Omental fat pad (tissue), 4 donors: ENCODE data around the gene NT5C2. TPM values are rescaled to one million over a fixed set of nuclear protein-coding genes. Genes with fewer than 3 reads are reported as not detected.

Source experiments
- ATAC-seq: fragments of 150-250 bp; one replicate; pipeline ENCODE4 v1.9.1; 2016; ENCODE audit warnings: mild to moderate bottlenecking, moderate library complexity; ENCODE audit not compliant: low FRiP score
- DNase-seq: peaks from one replicate; pipeline ENCODE4 v3.0.0-alpha.2; 2019; ENCODE audit warnings: low spot score
- total RNA-seq, 4 donors: library from RNA; depleted of rRNA; stranded (reverse); fragments of >200 nt; gene quantifications; one replicate each; pipeline ENCODE4 v1.1.0, GENCODE V29; 2016
- TF ChIP-seq, protein P1 (sequence below), 3 donors: fragments of 450-650 bp; IDR thresholded peaks; one replicate each; pipeline ENCODE4 v1.5.1; 2016 to 2017; ENCODE audit warnings: antibody characterized with exemption in 3 of 3, mild to moderate bottlenecking in 3 of 3, moderate library complexity in 2 of 3

The NT5C2 gene
- 10 to 100 TPM; 46.9 to 94.6 (median 62.8) TPM for total RNA-seq

DNA sequence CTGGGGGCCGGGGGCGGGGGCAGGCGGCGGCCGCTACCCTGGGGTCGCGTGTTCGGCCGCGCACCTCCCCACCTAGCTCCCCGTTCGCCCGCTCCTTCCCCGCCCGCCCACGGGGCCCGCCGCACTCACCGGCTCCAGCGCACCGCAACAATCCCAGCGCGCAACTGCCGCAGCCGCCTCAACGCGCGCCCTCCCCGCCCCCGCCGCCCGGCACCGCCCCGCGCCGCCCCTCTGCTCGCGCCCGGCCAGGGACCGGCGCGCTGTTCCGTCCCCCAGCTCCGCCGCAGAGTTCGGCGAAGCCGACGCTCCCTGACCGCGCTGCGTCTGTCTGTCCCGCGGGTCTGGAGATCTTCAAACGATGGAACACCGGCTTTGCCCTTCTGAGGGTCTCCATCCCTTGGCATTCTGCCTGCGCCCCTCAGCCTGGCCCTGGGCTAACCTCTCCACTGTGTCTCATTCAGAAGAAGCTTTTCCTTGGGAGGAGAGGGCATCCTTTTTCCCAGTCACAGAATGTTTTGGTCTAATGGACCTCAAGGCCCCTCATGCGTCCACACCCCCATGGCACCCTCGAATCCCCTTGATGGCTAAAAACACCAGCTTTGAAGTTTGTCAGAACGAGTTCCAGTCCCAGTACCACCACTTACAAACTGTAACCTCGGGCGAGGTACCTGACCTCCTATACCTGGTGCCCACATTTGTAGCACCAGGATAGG, at the start of gene NT5C2:
NT5C2 (minus strand) TSS at position 166 of the 713 bp plus-strand sequence. CDS start 18,314 bp downstream, outside the sequence.
- DNase-seq (peak; percentile 45), ATAC-seq (peak; percentile 86)
- TF ChIP-seq, protein P1, sequence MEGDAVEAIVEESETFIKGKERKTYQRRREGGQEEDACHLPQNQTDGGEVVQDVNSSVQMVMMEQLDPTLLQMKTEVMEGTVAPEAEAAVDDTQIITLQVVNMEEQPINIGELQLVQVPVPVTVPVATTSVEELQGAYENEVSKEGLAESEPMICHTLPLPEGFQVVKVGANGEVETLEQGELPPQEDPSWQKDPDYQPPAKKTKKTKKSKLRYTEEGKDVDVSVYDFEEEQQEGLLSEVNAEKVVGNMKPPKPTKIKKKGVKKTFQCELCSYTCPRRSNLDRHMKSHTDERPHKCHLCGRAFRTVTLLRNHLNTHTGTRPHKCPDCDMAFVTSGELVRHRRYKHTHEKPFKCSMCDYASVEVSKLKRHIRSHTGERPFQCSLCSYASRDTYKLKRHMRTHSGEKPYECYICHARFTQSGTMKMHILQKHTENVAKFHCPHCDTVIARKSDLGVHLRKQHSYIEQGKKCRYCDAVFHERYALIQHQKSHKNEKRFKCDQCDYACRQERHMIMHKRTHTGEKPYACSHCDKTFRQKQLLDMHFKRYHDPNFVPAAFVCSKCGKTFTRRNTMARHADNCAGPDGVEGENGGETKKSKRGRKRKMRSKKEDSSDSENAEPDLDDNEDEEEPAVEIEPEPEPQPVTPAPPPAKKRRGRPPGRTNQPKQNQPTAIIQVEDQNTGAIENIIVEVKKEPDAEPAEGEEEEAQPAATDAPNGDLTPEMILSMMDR (IDR thresholded peaks at IDR 0.05): no peak

DNA sequence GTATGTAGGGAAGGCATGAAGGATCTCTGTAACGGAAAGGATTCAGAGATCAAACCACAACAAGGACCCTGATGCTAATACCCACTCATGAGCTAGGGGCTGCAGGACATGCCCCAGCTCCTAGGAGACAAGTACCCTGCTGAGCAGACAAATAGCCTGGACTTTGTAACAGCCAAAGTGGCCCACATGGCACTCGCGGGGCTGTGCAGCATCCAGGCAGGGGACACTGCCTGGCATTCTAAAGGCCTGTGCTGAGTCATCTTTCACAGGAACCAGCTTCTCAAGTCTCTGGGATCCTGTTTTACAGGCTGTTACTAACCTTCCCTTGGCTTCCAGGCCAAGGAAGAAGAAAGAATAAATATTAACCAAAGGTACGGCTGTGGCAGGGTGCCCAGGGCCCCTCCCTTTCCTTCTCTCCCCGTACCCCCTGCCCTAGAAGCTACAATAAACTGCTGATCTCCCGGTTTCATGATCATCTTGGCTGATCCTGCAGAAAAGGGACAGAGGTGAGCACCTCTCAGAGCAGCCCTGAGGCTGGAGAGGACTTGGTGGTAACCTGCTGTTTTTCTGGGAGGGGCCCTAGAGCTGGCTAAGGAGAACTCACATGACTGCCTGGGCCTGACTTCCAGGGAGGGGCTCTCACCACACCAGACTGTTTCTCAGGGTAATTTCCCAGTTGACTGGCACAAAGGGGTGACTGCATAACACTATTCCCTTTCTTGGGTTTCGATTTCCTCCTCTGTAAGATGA, 48.4 kb upstream of the NT5C2 start:
- ATAC-seq (no peak), DNase-seq (no peak)
- TF ChIP-seq, protein P1 (IDR thresholded peaks at IDR 0.05): no peak

DNA sequence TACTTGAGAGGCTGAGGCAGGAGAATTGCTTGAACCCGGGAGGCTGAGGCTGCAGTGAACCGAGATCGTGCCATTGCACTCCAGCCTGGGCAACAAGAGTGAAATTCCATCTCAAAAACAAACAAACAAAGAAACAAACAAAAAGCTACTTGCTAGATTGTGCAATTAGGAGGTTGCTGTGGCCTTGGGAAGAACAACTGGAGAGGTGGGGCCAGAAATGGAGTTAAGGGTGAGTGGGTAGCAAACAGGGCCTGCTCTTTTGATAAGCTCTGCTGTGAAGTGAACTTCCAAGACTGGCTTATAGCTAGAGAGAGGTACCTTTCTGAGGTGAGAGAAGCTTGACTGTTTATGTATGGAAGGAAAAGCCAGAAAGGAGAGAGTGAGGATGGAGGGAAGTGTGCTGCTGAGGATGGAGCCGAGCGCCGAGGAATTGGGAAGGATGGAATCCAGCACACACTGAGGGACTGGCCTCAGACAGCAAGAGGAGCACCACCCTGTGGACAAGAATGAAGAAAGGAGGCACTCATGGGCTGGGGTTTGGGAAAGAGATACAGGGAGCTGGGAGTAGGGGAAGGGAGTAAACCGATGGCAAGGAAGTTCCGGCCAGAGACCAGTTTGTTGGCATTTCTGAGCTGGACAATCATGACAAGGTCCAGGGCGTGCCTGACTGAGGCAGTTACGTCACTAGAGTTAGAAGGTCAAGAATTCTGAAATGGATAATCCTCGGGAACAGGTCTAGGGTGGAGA, 45.6 kb upstream of the NT5C2 start:
- peak; percentile 81 for ATAC-seq
- DNase-seq: no peak
- TF ChIP-seq, protein P1 (IDR thresholded peaks at IDR 0.05): no peak

DNA sequence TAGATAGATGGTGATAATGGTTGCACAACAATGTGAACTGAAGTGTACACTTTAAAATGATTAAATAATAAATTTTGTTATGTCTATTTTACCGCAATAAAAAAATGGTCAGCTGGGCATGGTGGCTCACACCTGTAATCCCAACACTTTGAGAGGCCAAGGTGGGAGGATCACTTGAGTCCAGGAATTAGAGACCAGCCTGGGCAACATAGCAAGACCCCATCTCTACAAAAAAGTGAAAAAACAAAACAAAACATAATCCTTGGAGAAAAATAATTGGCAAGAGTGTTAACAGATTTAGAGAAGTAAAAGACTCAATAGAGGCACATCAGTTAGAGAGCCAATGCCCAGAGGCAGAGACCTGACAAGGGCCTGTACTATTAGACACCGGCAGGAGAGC, 42.7 kb upstream of the NT5C2 start:
- DNase-seq (no peak), ATAC-seq (no peak)
- TF ChIP-seq, protein P1 (IDR thresholded peaks at IDR 0.05): no peak

DNA sequence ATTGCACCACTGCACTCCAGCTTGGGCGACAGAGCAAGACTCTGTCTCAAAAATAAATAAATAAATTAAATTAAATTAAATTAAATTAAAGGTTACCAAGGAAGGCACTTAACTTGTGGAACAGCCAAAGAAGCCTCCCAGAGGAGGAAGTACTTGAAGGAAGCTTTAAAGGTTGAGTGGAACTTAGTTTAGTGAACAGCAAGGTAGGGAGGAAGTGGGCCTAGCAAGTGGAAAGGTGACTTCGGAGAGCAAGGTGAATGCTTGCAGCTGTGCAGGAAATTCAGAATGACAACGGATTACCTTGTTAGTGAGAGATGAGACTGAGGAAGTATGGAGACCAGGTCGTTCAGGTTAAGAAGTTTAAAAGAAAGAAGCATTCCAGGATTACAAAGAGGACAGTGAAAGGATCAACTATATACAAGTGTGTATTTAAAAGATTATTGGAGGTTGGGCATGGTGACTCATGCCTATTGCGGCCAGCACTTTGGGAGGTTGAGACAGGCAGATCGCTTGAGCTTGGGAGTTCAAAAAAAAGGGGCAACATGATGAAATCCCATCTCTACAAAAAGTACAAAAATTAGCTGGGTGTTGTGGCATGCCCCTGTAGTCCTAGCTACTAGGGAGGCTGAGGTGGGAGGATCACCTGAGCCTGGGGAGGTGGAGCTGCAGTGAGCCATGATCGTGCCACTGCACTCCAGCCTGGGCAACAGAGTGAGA, 39.9 kb upstream of the NT5C2 start:
- no peak for ATAC-seq
- TF ChIP-seq, protein P1 (IDR thresholded peaks at IDR 0.05): no peak
- no peak for DNase-seq

DNA sequence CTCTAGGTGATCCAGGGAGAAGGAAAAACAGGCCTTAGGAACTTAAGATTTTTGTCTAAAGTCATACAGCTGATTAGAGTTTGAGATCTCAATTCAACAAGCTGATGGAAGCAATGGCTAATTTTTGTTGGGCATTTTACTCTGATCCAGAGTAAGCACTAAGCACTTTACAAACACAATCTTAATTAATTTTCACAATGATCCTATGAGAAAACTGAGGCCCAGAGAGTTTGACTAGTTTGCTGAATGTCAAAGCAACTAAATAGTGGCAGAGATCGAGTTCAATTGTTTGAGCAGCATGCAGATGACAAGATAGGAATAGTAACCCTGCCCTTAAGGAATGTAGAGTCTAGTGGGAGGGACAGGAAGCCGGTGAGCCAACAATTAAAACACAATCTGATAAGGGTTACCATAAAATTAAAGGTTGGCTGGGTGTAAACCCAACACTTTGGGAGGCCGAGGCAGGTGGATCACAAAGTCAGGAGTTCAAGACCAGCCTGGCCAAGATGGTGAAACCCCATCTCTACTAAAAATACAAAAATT, 39.1 kb upstream of the NT5C2 start:
- TF ChIP-seq, protein P1 (IDR thresholded peaks at IDR 0.05): no peak
- no peak for DNase-seq

More for the DNA sequence above, 39.1 kb upstream of the NT5C2 start:
- ATAC-seq: no peak
